CD14-positive monocyte (primary cell): Measurements from ENCODE around the gene SCGB1C2. TPM values are rescaled to one million over a fixed set of nuclear protein-coding genes. Genes with fewer than 3 reads are reported as not detected.

Source experiments
- DNase-seq, 3 donors: peaks; one replicate each; pipeline ENCODE4 v3.0.0-alpha.2; 2011 to 2022
- H2AFZ ChIP-seq: 2 replicates; pipeline ENCODE4 v1.6.0; 2012; ENCODE audit warnings: mild to moderate bottlenecking, low read depth, low read length, inconsistent platforms; ENCODE audit not compliant: insufficient read depth, poor library complexity, severe bottlenecking
- H3K27ac ChIP-seq, 2 donors: 1 replicate in 1 of 2; 2 replicates in 1 of 2; pipeline ENCODE4 v1.5.1; 2012 to 2013; ENCODE audit warnings: low read length in 2 of 2, control low read depth in 1 of 2, inconsistent platforms in 1 of 2, low read depth in 1 of 2, mild to moderate bottlenecking in 1 of 2
- H3K27me3 ChIP-seq, 2 donors: one replicate each; pipeline versions ENCODE4 v1.6.0 to v1.6.1; 2011 to 2013; ENCODE audit warnings: low read length in 2 of 2; ENCODE audit not compliant: control insufficient read depth in 2 of 2, insufficient read depth in 2 of 2
- H3K36me3 ChIP-seq, 2 donors: replicated peaks in 1 of 2; 1 replicate in 1 of 2; 2 replicates in 1 of 2; pipeline versions ENCODE4 v1.5.1 to v1.6.1; 2012 to 2013; ENCODE audit warnings: low read length in 2 of 2, control low read depth in 1 of 2, inconsistent platforms in 1 of 2, mild to moderate bottlenecking in 1 of 2; ENCODE audit not compliant: insufficient read depth in 2 of 2, control insufficient read depth in 1 of 2
- H3K4me1 ChIP-seq, 2 donors: 1 replicate in 1 of 2; 2 replicates in 1 of 2; pipeline versions ENCODE4 v1.5.1 to v1.6.1; 2012 to 2013; ENCODE audit warnings: low read length in 2 of 2, control low read depth in 1 of 2, inconsistent platforms in 1 of 2, mild to moderate bottlenecking in 1 of 2, moderate library complexity in 1 of 2; ENCODE audit not compliant: insufficient read depth in 2 of 2, control insufficient read depth in 1 of 2
- H3K4me2 ChIP-seq: replicated peaks from 2 replicates; pipeline ENCODE3; 2012; ENCODE audit warnings: low read length, moderate library complexity, mild to moderate bottlenecking; ENCODE audit not compliant: poor library complexity, severe bottlenecking; ENCODE audit errors: extremely low read depth
- H3K4me3 ChIP-seq, 3 experiments: fragments of 200-600 bp in 1 of 3; sonication (generic) in 1 of 3; replicated peaks in 1 of 3; 1 replicate in 2 of 3; 2 replicates in 1 of 3; pipeline ENCODE4 v1.5.1; 2011 to 2013; ENCODE audit warnings: low read length in 3 of 3, mild to moderate bottlenecking in 3 of 3, control low read depth in 2 of 3, low read depth in 2 of 3, inconsistent platforms in 1 of 3, moderate library complexity in 1 of 3
- H3K79me2 ChIP-seq: 2 replicates; pipeline ENCODE4 v1.6.0; 2012; ENCODE audit warnings: mild to moderate bottlenecking, control low read depth, inconsistent platforms, low read length, moderate library complexity; ENCODE audit not compliant: insufficient read depth
- H3K9ac ChIP-seq: 2 replicates; pipeline ENCODE4 v1.6.0; 2017; ENCODE audit warnings: low read length, mild to moderate bottlenecking; ENCODE audit not compliant: insufficient read depth, poor library complexity, severe bottlenecking
- H3K9me3 ChIP-seq, 2 donors: replicated peaks in 1 of 2; 1 replicate in 1 of 2; 2 replicates in 1 of 2; pipeline versions ENCODE4 v1.5.1 to v1.6.1; 2012 to 2013; ENCODE audit warnings: low read length in 2 of 2, control low read depth in 1 of 2; ENCODE audit not compliant: control insufficient read depth in 1 of 2, insufficient read depth in 1 of 2
- H4K20me1 ChIP-seq: 2 replicates; pipeline ENCODE4 v1.6.0; 2012; ENCODE audit warnings: mild to moderate bottlenecking, low read length, control low read depth, moderate library complexity; ENCODE audit not compliant: insufficient read depth
- H3K27ac Mint-ChIP-seq, 7 donors: one replicate each; pipeline ENCODE4 v1.8.0; 2020; ENCODE audit warnings: mild to moderate bottlenecking in 7 of 7, mixed read lengths in 7 of 7, moderate library complexity in 6 of 7, inconsistent platforms in 2 of 7
- H3K27me3 Mint-ChIP-seq, 3 donors: one replicate each; pipeline ENCODE4 v1.8.0; 2021 to 2022; ENCODE audit warnings: low read depth in 3 of 3, mild to moderate bottlenecking in 3 of 3, mixed read lengths in 3 of 3, moderate library complexity in 3 of 3, inconsistent platforms in 1 of 3
- H3K36me3 Mint-ChIP-seq, 2 donors: one replicate each; pipeline ENCODE4 v1.8.0; 2020; ENCODE audit warnings: mixed read lengths in 2 of 2, inconsistent platforms in 1 of 2, mild to moderate bottlenecking in 1 of 2
- H3K4me1 Mint-ChIP-seq: one replicate; pipeline ENCODE4 v1.8.0; 2020; ENCODE audit warnings: mild to moderate bottlenecking, mixed read lengths
- H3K4me3 Mint-ChIP-seq, 2 donors: one replicate each; pipeline ENCODE4 v1.8.0; 2020; ENCODE audit warnings: mild to moderate bottlenecking in 2 of 2, mixed read lengths in 2 of 2, moderate library complexity in 1 of 2
- H3K9me3 Mint-ChIP-seq, 7 donors: one replicate each; pipeline ENCODE4 v1.8.0; 2020 to 2022; ENCODE audit warnings: mixed read lengths in 7 of 7, mild to moderate bottlenecking in 6 of 7, moderate library complexity in 6 of 7, inconsistent platforms in 2 of 7
- CTCF ChIP-seq: fragments of 200-600 bp; IDR thresholded peaks from one replicate; pipeline ENCODE4 v1.8.0; 2022; ENCODE audit warnings: antibody characterized with exemption, mild to moderate bottlenecking
- WGBS: methylation state at CpG from one replicate; pipeline ENCODE4 v1.1.5; 2013; ENCODE audit warnings: missing lambda C conversion rate; ENCODE audit not compliant: insufficient coverage; 5-methylcytosine and 5-hydroxymethylcytosine counted together
- intact Hi-C, 2 donors: fragments of 100-400 bp; cut with micrococcal nuclease; formaldehyde crosslinking; loops; one replicate each; pipeline versions ENCODE4 v1.15.0 to v1.15.1; 2023
- polyA plus RNA-seq, 3 donors: library from polyadenylated mRNA; depleted of rRNA in 1 of 3; unstranded in 2 of 3; stranded (reverse) in 1 of 3; fragments of 300-500 nt in 2 of 3; fragments of >200 nt in 1 of 3; fragmentation: Illumina TruSeq in 2 of 3; gene quantifications; 1 replicate in 2 of 3; 2 replicates in 1 of 3; pipeline ENCODE4 v1.2.3, GENCODE V29; 2012 to 2021

The SCGB1C2 gene
- polyA plus RNA-seq, 3 donors = not detected

GRCh38 chr17:155576-155975 lies 18.2 kb downstream of the SCGB1C2 start:
- no peak for DNase-seq
- no peaks in the 10 kb centered on the region for H3K36me3 Mint-ChIP-seq
- no peaks in the 10 kb centered on the region for H3K4me1 ChIP-seq
- H3K9me3 ChIP-seq = no peaks in the 10 kb centered on the region
- H3K27ac ChIP-seq = no peak overlapping the region
- no peak for TF ChIP-seq CTCF
- H3K9ac ChIP-seq = no peak overlapping the region
- no peaks in the 10 kb centered on the region for H3K79me2 ChIP-seq
- H3K27me3 Mint-ChIP-seq = peaks cover 1 to 5% (median 3%) of the 10 kb centered on the region in 3 donors
- no peaks in the 10 kb centered on the region for H3K36me3 ChIP-seq
- no peak overlapping the region for H3K4me3 Mint-ChIP-seq
- no peaks in the 10 kb centered on the region for H3K4me1 Mint-ChIP-seq
- intact Hi-C loops = no loop called here
- H3K9me3 Mint-ChIP-seq = peaks cover 0 to 2% (median 0%) of the 10 kb centered on the region in 7 donors
- H3K27me3 ChIP-seq = no peaks in the 10 kb centered on the region
- no peak overlapping the region for H3K4me3 ChIP-seq
- WGBS = 76% methylated on average over 6 of the region's 7 CpGs
- H2AFZ ChIP-seq = no peak overlapping the region
- no peak overlapping the region for H3K27ac Mint-ChIP-seq
- H4K20me1 ChIP-seq = no peaks in the 10 kb centered on the region
- H3K4me2 ChIP-seq = no peak overlapping the region

GRCh38 chr17:156094-156621 lies 18.8 kb downstream of the SCGB1C2 start:
- Mint-ChIP-seq H3K4me1 (no peaks in the 10 kb centered on the region), H3K4me3 (no peak overlapping the region), H3K36me3 (no peaks in the 10 kb centered on the region), H3K9me3 (peaks cover 0 to 2% (median 0%) of the 10 kb centered on the region in 7 donors), H3K27ac (no peak overlapping the region), H3K27me3 (peaks cover 1 to 5% (median 3%) of the 10 kb centered on the region in 3 donors)
- Histone ChIP-seq H3K27ac (no peak overlapping the region), H4K20me1 (no peaks in the 10 kb centered on the region), H3K9me3 (no peaks in the 10 kb centered on the region), H2AFZ (no peak overlapping the region), H3K4me1 (no peaks in the 10 kb centered on the region), H3K79me2 (no peaks in the 10 kb centered on the region), H3K4me3 (no peak overlapping the region), H3K36me3 (no peaks in the 10 kb centered on the region), H3K4me2 (no peak overlapping the region), H3K9ac (no peak overlapping the region), H3K27me3 (no peaks in the 10 kb centered on the region)
- WGBS = 98% methylated on average over 27 of the region's 28 CpGs
- no peak for DNase-seq
- intact Hi-C loops = no loop called here
- TF ChIP-seq CTCF = no peak
